ENCODE data around the gene NAPB. TPM values are rescaled to one million over a fixed set of nuclear protein-coding genes. Genes with fewer than 3 reads are reported as not detected.

Gene NAPB
- polyA plus RNA-seq, 1 donor from 2014 or later: 133 TPM

- Histone ChIP-seq H2AFZ (ENCODE audit: low read depth, low read length) (no peak overlapping the region), H3K27ac (ENCODE audit: low read length) (no peak overlapping the region), H3K9ac (ENCODE audit: low read length) (no peak overlapping the region), H3K9me3 (ENCODE audit: low read length) (no peaks in the 10 kb centered on the region), H3K79me2 (replicated peaks; ENCODE audit: insufficient read depth, low read length) (peaks cover 39% of the 10 kb centered on the region), H3K36me3 (ENCODE audit: insufficient read depth, low read length) (no peaks in the 10 kb centered on the region), H4K20me1 (ENCODE audit: insufficient read depth) (no peaks in the 10 kb centered on the region), H3K4me3 (ENCODE audit: low read length) (no peak overlapping the region), H3K27me3 (ENCODE audit: insufficient read depth, low read depth, low read length) (no peaks in the 10 kb centered on the region), H3F3A (ENCODE audit: insufficient read depth, low read length, poor library complexity, severe bottlenecking) (no peaks in the 10 kb centered on the region), H3K9me2 (ENCODE audit: insufficient read depth, low read length) (no peaks in the 10 kb centered on the region), H3K4me2 (ENCODE audit: low read length) (no peak overlapping the region)
- TF ChIP-seq CTCF (IDR thresholded peaks at IDR 0.05; ENCODE audit: poor library complexity, severe bottlenecking): no peak
- TF ChIP-seq EP300 (conservative IDR thresholded peaks at IDR 0.05; ENCODE audit: poor library complexity, severe bottlenecking): no peak
- TF ChIP-seq REST (IDR thresholded peaks at IDR 0.05; ENCODE audit: borderline replicate concordance): no peak
- TF ChIP-seq TAF1 (IDR thresholded peaks at IDR 0.05; ENCODE audit: low read depth): no peak
- no peak for TF ChIP-seq EZH2 (IDR thresholded peaks at IDR 0.05; ENCODE audit: borderline replicate concordance, insufficient read depth, low read length, poor library complexity, severe bottlenecking)
- no peak for TF ChIP-seq RAD21 (conservative IDR thresholded peaks at IDR 0.05)
- TF ChIP-seq MXI1 (conservative IDR thresholded peaks at IDR 0.05; ENCODE audit: poor library complexity, severe bottlenecking): no peak
- TF ChIP-seq POLR2AphosphoS5 (IDR thresholded peaks at IDR 0.05): no peak
- no peak for TF ChIP-seq SMC3 (conservative IDR thresholded peaks at IDR 0.05; ENCODE audit: poor library complexity)
Observed at GRCh38 chr20:23410916-23411695, 10.2 kb downstream of the NAPB start.

GRCh38 chr20:23409800-23410199, 11.5 kb downstream of the NAPB start:
- no peaks in the 10 kb centered on the region for H4K20me1 ChIP-seq (ENCODE audit: insufficient read depth)
- H3K4me3 ChIP-seq (ENCODE audit: low read length): no peak overlapping the region
- H3K79me2 ChIP-seq (replicated peaks; ENCODE audit: insufficient read depth, low read length): peaks cover 39% of the 10 kb centered on the region

More at GRCh38 chr20:23409800-23410199, 11.5 kb downstream of the NAPB start:
- H3K9ac ChIP-seq (ENCODE audit: low read length): no peak overlapping the region
- no peaks in the 10 kb centered on the region for H3K9me3 ChIP-seq (ENCODE audit: low read length)
- H3F3A ChIP-seq (ENCODE audit: insufficient read depth, low read length, poor library complexity, severe bottlenecking): no peaks in the 10 kb centered on the region
- no peaks in the 10 kb centered on the region for H3K27me3 ChIP-seq (ENCODE audit: insufficient read depth, low read depth, low read length)
- no peaks in the 10 kb centered on the region for H3K9me2 ChIP-seq (ENCODE audit: insufficient read depth, low read length)
- no peak overlapping the region for H3K27ac ChIP-seq (ENCODE audit: low read length)
- TF ChIP-seq REST (IDR thresholded peaks at IDR 0.05; ENCODE audit: borderline replicate concordance): no peak
- no peak for TF ChIP-seq TAF1 (IDR thresholded peaks at IDR 0.05; ENCODE audit: low read depth)
- no peak for TF ChIP-seq CTCF (IDR thresholded peaks at IDR 0.05; ENCODE audit: poor library complexity, severe bottlenecking)
- no peak for TF ChIP-seq EP300 (conservative IDR thresholded peaks at IDR 0.05; ENCODE audit: poor library complexity, severe bottlenecking)
- no peak for TF ChIP-seq EZH2 (IDR thresholded peaks at IDR 0.05; ENCODE audit: borderline replicate concordance, insufficient read depth, low read length, poor library complexity, severe bottlenecking)
- TF ChIP-seq MXI1 (conservative IDR thresholded peaks at IDR 0.05; ENCODE audit: poor library complexity, severe bottlenecking): no peak
- no peak for TF ChIP-seq RAD21 (conservative IDR thresholded peaks at IDR 0.05)
- no peak for TF ChIP-seq SMC3 (conservative IDR thresholded peaks at IDR 0.05; ENCODE audit: poor library complexity)
- TF ChIP-seq POLR2AphosphoS5 (IDR thresholded peaks at IDR 0.05): no peak
- no peaks in the 10 kb centered on the region for H3K36me3 ChIP-seq (ENCODE audit: insufficient read depth, low read length)
- H3K4me2 ChIP-seq (ENCODE audit: low read length): no peak overlapping the region
- H2AFZ ChIP-seq (ENCODE audit: low read depth, low read length): no peak overlapping the region

Data from neural cell (in vitro differentiated cells).